Upper lobe of left lung (tissue), 6 donors: Measurements from ENCODE around the gene EWSR1. TPM values are rescaled to one million over a fixed set of nuclear protein-coding genes. Genes with fewer than 3 reads are reported as not detected.

Experiments
- ATAC-seq, 2 donors: fragments of 200-7000 bp; cut with Tn5 transposase; one replicate each; pipeline ENCODE4 v1.9.1; 2022; ENCODE audit warnings: mild to moderate bottlenecking in 2 of 2, moderate library complexity in 2 of 2; ENCODE audit not compliant: low FRiP score in 2 of 2
- DNase-seq, 2 donors: peaks; one replicate each; pipeline ENCODE4 v3.0.0-alpha.2; 2019 to 2020
- H3K27ac ChIP-seq, 4 donors: fragments of 200-600 bp; sonication (generic); one replicate each; pipeline ENCODE4 v1.5.1; 2016 to 2019
- H3K27me3 ChIP-seq, 4 donors: fragments of 200-600 bp; sonication (generic); one replicate each; pipeline ENCODE4 v1.5.1; 2017 to 2019
- H3K36me3 ChIP-seq, 4 donors: fragments of 200-600 bp; sonication (generic); one replicate each; pipeline ENCODE4 v1.5.1; 2016 to 2019
- H3K4me1 ChIP-seq, 4 donors: fragments of 200-600 bp; sonication (generic); one replicate each; pipeline ENCODE4 v1.5.1; 2018 to 2019
- H3K4me3 ChIP-seq, 4 donors: fragments of 200-600 bp; sonication (generic); one replicate each; pipeline ENCODE4 v1.5.1; 2017 to 2019; ENCODE audit warnings: mild to moderate bottlenecking in 2 of 4, moderate library complexity in 1 of 4
- H3K9me3 ChIP-seq, 4 donors: fragments of 200-600 bp; sonication (generic); one replicate each; pipeline ENCODE4 v1.5.1; 2018 to 2019
- EP300 ChIP-seq, 4 donors: sonication (generic); formaldehyde crosslinking; IDR thresholded peaks; one replicate each; pipeline ENCODE4 v1.5.1; 2017; ENCODE audit warnings: antibody characterized with exemption in 4 of 4, control low read depth in 2 of 4
- POLR2A ChIP-seq, 4 donors: fragments of 450-650 bp; IDR thresholded peaks; one replicate each; pipeline ENCODE4 v1.5.1; 2016 to 2017; ENCODE audit warnings: antibody characterized with exemption in 4 of 4, mild to moderate bottlenecking in 2 of 4
- POLR2AphosphoS5 ChIP-seq, 2 donors: sonication (generic); formaldehyde crosslinking; IDR thresholded peaks; one replicate each; pipeline ENCODE4 v1.5.1; 2017; ENCODE audit warnings: antibody characterized with exemption in 2 of 2
- WGBS, 2 donors: methylation state at CpG; one replicate each; pipeline ENCODE4 v1.1.5; 2017 to 2018; 5-methylcytosine and 5-hydroxymethylcytosine counted together
- total RNA-seq, 6 donors: library from RNA; depleted of rRNA in 4 of 6; stranded (reverse); fragments of >200 nt in 4 of 6; gene quantifications; one replicate each; pipeline versions ENCODE4 v1.1.0 to v1.2.1, GENCODE V29; 2016 to 2021
- TF ChIP-seq, protein P1 (sequence below), 6 experiments: fragments of 450-650 bp in 4 of 6; fragments of 200-600 bp in 2 of 6; sonication (generic) in 2 of 6; IDR thresholded peaks; one replicate each; pipeline ENCODE4 v1.5.1; 2016 to 2019; ENCODE audit warnings: antibody characterized with exemption in 6 of 6
- donor health status: DM: no; HTN: no; CAD: no; lungs with moderate emphysema.
- donor health status: DM: no; HTN: yes; CAD: no; lungs with severe emphysema.

EWSR1 gene
- total RNA-seq, 6 donors from 2014 or later = 156 to 293 (median 183) TPM

- TF ChIP-seq EP300 (IDR thresholded peaks at IDR 0.05) = no peak
- TF ChIP-seq, protein P1, sequence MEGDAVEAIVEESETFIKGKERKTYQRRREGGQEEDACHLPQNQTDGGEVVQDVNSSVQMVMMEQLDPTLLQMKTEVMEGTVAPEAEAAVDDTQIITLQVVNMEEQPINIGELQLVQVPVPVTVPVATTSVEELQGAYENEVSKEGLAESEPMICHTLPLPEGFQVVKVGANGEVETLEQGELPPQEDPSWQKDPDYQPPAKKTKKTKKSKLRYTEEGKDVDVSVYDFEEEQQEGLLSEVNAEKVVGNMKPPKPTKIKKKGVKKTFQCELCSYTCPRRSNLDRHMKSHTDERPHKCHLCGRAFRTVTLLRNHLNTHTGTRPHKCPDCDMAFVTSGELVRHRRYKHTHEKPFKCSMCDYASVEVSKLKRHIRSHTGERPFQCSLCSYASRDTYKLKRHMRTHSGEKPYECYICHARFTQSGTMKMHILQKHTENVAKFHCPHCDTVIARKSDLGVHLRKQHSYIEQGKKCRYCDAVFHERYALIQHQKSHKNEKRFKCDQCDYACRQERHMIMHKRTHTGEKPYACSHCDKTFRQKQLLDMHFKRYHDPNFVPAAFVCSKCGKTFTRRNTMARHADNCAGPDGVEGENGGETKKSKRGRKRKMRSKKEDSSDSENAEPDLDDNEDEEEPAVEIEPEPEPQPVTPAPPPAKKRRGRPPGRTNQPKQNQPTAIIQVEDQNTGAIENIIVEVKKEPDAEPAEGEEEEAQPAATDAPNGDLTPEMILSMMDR (IDR thresholded peaks at IDR 0.05) = peak in 1 of 6 experiments; percentile 4
- TF ChIP-seq POLR2A (IDR thresholded peaks at IDR 0.05) = no peak
- peak in 1 of 2 donors; percentile 85 for DNase-seq
- H3K4me3 ChIP-seq = peak overlapping the region in 3 of 4 donors; percentile 39 to 51 (median 43)
- H3K27ac ChIP-seq = no peak overlapping the region
- H3K36me3 ChIP-seq = no peaks in the 10 kb centered on the region
- H3K4me1 ChIP-seq = peaks cover 51 to 58% (median 52%) of the 10 kb centered on the region in 4 donors
- no peaks in the 10 kb centered on the region for H3K9me3 ChIP-seq
- 5 to 35% methylated on average over 4 to 49 of the region's 69 CpGs for WGBS, 2 donors
- H3K27me3 ChIP-seq = peaks cover 0 to 28% (median 19%) of the 10 kb centered on the region in 4 donors
- ATAC-seq = no peak
Measured at GRCh38 chr22:29314537-29315285, 46.6 kb downstream of the EWSR1 start.

GRCh38 chr22:29315286-29316140 lies 47.4 kb downstream of the EWSR1 start, which contains the start of gene RASL10A:
Gene RASL10A, minus strand, starts transcription at chr22:29315697. Its CDS starts 451 bp downstream, at chr22:29315246.
- Histone ChIP-seq H3K27ac (no peak within 1 kb of the TSS), H3K9me3 (no peaks in the 10 kb centered on the region), H3K36me3 (no peaks in the 10 kb centered on the region), H3K27me3 (peaks cover 0 to 28% (median 19%) of the 10 kb centered on the region in 4 donors), H3K4me1 (peaks cover 43 to 50% (median 45%) of the 10 kb centered on the region in 4 donors), H3K4me3 (peak within 1 kb of the TSS in 3 of 4 donors; percentile 39 to 51 (median 43))
- peak in 1 of 2 donors; percentile 87 for DNase-seq
- 9 to 18% methylated on average over 17 to 35 of the region's 103 CpGs for WGBS, 2 donors
- no peak for TF ChIP-seq POLR2AphosphoS5 (IDR thresholded peaks at IDR 0.05)
- no peak for TF ChIP-seq POLR2A (IDR thresholded peaks at IDR 0.05)
- TF ChIP-seq, protein P1 (IDR thresholded peaks at IDR 0.05) = no peak
- no peak for TF ChIP-seq EP300 (IDR thresholded peaks at IDR 0.05)
- no peak for ATAC-seq

DNA sequence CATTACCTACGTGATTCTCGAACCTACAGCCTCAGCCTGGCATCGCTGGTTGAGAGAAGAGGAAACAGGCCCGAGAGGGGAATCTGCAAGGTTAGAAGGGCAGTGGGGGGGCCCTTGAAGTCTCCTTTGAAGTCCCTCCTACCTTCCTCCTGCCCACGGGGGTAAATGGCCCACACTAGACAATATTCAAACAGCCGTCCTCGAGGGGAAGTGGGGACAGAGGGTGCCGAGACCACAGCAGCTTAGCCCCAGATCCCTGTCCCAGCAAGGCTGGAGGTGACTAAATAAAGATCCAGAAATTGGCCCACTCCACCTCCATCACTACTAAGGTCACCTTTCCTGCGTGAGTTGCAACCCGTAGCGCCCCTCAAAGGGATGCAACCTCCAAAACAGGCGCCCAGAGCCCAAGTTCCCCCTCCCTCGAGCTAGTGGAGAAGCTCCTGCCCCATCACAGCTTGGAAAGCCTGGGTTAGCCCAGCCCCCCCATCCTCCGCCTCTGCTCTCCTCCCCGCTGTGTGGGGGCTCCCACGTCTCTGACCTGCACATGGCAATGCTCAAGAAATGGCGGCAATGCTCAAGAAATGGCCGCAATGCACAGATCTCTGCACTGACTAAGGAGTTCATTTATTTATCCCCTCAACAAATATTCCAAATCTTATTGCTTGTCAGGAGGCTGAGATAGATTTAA lies 48.2 kb downstream of the EWSR1 start:
- no peak for ATAC-seq
- Histone ChIP-seq H3K27me3 (peaks cover 0 to 28% (median 19%) of the 10 kb centered on the region in 4 donors), H3K27ac (no peak overlapping the region), H3K36me3 (no peaks in the 10 kb centered on the region), H3K4me1 (peaks cover 35 to 43% (median 38%) of the 10 kb centered on the region in 4 donors), H3K4me3 (no peak overlapping the region), H3K9me3 (no peaks in the 10 kb centered on the region)
- TF ChIP-seq POLR2AphosphoS5 (IDR thresholded peaks at IDR 0.05) (no peak), EP300 (IDR thresholded peaks at IDR 0.05) (no peak), POLR2A (IDR thresholded peaks at IDR 0.05) (no peak)
- TF ChIP-seq, protein P1 (IDR thresholded peaks at IDR 0.05) = no peak
- DNase-seq = no peak
- 58 to 59% methylated on average over 11 to 18 of the region's 18 CpGs for WGBS, 2 donors

DNA sequence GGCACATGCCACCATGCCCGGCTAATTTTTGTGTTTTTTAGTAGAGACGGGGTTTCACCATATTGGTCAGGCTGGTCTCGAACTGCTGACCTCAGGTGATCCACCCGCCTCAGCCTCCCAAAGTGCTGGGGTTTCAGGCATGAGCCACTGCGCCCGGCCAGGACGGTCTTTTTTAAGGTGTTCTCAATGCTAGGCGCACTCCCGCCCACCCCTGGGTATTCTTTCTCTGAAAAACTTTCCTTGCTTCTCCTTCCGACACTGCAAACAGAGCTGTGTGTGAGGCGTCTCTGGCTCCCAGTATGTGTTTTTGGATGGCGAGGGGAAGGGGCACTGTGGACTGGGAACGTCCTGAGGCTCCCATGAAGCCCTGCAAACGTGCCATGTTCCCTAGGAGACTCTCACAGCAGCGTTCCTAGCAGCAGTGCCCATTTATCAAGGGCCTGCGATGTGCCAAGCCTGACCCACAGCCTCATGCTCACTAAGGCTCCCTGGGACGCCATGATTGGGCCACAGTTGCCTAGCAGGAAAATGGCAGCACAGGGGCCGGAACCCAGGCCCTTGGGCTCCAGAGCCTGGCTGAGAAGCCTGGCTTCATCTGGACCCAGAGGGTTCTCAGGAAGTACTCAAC lies 49.9 kb downstream of the EWSR1 start:
- no peak for DNase-seq
- Histone ChIP-seq H3K36me3 (no peaks in the 10 kb centered on the region), H3K27me3 (peaks cover 0 to 28% (median 19%) of the 10 kb centered on the region in 4 donors), H3K4me1 (peaks cover 28 to 32% (median 29%) of the 10 kb centered on the region in 4 donors), H3K27ac (no peak overlapping the region), H3K4me3 (no peak overlapping the region), H3K9me3 (no peaks in the 10 kb centered on the region)
- no peak for TF ChIP-seq EP300 (IDR thresholded peaks at IDR 0.05)
- no peak for TF ChIP-seq POLR2A (IDR thresholded peaks at IDR 0.05)
- ATAC-seq = no peak
- 90 to 94% methylated on average over 16 to 18 of the region's 18 CpGs for WGBS, 2 donors
